Measurements from ENCODE around the gene BICC1.

BICC1 gene

DNA sequence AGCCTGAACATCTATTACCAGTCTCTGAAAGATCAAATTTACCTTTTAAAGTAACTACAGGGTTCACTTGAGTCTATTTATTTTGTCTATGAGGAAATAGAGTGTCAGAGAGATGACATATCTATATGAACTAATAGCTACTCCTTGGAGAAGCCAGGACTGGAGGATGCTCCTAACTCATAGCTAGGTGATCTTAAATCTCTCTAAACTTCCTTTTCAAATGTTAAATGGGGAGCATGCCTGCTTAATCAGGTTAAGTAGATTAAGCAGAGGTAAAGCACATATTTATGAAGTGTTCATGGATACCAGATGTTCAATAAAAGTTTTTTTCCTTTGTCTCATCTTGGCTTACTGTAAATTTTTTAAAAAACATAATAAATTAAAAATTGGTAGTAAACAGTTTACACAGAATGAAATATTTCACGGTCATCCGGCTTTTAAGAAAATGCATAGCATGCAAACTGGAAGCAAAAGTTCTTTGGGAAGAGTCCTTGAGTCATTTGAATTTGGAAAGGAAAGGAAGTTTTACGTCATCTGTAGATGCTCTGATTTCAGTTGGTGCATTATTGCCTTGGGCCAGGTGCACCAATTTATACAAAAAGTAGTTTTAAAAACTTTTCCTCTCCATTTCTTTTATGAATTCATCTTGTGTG, 155.1 kb downstream of the BICC1 start:
- no peak for DNase-seq
- in situ Hi-C loops (cut with MboI; ENCODE audit: low pct_unique_long_range_greater_than_20kb, low sequenced_read_pairs) = no loop called here

DNA sequence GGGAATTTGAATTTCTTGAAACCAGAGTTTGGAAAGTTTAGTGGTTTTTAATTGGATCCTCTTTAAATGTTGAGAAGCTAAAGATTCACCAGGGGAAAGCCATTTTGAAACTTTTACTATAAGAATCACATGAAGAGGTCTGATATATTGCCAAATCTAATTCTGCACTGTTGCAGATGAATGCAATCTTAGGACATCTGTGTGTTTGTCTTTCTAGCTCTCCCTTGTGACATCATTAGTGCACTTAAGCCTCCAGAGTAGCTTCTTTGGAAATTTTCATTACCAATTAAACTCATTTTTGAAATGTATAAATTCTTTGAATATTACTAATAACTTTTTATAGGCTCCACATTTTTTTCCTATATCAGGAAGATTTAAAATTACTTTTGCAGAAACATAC, 160.2 kb downstream of the BICC1 start:
- in situ Hi-C loops (cut with MboI; ENCODE audit: low pct_unique_long_range_greater_than_20kb, low sequenced_read_pairs) = no loop called here
- DNase-seq = no peak

DNA sequence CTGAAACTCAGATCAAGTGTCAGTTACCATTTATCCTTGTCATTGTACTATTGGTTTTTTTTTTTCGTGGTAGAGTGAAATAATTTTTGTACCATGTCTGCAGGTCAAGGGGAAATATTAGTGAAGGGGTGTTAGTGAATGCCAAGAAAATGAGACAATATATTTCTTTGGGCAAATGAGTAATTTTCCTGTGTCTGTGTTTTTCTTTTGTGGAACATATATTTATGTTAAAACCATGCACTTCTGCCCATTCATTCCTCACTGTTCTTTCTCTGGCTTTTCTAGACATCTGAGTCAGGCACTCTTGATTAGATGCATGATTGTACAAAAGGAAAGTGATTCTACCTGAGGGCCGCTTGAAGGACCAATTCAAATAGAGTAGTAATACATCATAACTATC, 161.6 kb downstream of the BICC1 start:
- no peak for DNase-seq
- in situ Hi-C loops (cut with MboI; ENCODE audit: low pct_unique_long_range_greater_than_20kb, low sequenced_read_pairs) = no loop called here

DNA sequence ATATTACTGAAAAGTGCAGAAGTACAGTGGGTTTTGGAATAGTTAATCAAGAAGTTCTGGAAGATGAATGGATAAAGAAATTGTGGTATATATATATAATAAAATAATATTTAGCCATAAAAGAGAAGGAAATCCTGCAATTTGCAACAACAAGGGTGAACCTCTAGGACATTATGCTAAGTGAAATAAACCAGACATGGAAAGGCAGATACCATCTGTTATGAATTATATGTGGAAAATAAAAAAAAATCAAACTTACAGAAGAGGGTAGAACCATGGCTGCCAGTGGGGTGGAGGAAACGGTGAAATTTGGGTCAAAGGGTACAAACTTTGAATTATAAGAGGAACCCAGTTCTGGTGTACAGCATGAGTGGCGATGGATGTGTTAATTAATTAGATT, 162.6 kb downstream of the BICC1 start:
- in situ Hi-C loops (cut with MboI; ENCODE audit: low pct_unique_long_range_greater_than_20kb, low sequenced_read_pairs) = no loop called here
- no peak for DNase-seq

DNA sequence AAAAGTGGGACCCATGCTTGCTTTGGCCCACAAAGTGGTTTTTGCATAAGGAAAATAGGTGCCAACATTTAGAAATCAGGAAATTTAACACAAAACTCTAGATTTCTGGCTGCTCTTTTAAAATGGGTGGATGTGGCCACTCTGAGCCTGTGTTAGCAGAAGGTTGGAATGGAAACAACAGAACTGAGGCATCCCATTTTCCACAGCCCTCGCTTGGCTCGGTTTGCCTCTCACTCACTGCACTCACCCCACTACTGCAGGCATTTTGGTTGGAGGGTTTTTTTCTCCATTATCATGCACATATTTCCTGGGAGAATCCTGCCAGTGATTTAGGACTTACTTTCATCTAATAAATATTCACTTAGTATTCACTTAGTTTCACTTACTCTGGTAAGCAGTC, 178.9 kb downstream of the BICC1 start:
- in situ Hi-C loops (cut with MboI; ENCODE audit: low pct_unique_long_range_greater_than_20kb, low sequenced_read_pairs) = no loop called here

DNA sequence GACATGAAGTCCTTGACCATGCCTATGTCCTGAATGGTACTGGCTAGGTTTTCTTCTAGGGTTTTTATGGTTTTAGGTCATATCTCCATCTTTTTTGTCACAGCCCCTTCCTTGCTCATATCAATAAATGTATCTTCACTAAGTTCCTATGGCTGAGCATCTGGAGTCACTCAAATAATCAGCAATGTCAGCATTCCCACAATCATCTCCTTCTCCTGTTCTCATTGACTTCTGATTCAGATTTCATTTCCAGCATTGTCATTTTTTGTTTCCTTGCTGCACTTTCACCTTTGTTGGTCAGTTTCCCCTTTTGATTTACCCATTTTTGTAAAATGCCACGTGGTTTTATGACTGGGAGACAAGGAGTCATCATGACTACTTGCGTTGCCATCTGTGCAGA, 181.2 kb downstream of the BICC1 start:
- DNase-seq = no peak
- in situ Hi-C loops (cut with MboI; ENCODE audit: low pct_unique_long_range_greater_than_20kb, low sequenced_read_pairs) = no loop called here

More for the DNA sequence above, 178.9 kb downstream of the BICC1 start:
- no peak for DNase-seq

DNA sequence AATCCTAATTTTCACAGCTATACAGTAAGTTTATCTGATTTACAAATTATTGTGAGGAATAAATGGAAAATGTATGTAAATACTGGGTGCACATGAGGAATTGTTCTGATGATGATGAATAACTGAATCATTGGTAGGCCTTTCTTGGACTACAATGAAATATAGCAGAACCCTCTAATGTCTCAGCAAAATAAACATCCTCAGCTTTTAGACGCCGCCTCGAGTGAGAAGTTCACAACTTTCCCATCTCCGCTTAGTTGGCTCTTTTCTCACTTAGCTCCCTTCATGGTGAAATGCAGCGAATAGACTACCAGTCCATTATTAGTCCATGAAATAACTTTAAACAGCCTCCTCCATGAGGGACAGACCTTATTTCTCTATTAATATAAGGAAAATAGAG, 182.3 kb downstream of the BICC1 start:
- DNase-seq = no peak
- in situ Hi-C loops (cut with MboI; ENCODE audit: low pct_unique_long_range_greater_than_20kb, low sequenced_read_pairs) = no loop called here

DNA sequence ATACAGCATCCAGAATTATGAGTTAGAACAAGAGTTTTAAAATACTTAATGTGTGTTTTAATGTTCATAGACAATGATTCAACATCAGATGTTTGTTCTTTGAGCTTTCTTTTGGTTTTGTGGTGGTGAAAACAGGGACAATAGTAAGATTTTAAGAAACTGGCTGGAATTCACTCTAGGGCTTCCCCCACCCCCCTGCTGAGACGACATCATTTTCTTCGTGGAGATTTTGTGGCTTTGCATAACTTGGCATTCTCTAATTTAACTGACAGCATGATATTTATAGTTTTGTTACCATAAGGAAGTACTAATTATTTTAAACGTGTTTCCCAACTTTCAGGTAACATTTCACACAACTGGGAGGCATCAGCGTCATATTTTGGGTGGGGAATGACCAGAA, 184.1 kb downstream of the BICC1 start:
- no peak for DNase-seq
- in situ Hi-C loops (cut with MboI; ENCODE audit: low pct_unique_long_range_greater_than_20kb, low sequenced_read_pairs) = no loop called here

DNA sequence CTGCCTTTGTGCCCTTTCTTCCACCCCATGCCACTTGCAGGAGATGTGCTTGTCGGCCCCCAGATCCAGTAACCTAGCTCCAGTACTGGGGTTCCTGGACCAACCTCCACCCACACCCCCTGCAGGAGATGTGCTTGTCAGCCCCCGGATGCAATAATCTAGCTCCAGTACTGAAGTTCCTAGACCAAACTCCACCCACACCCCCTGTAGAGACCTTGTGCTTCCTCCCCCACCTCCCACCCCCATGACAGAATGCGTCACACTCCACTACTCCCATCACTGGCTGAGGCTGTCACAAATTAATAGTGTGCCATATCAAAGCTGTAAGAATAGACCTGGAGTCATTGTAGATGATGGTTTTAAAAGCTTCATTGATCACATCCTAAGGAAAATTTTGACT, 185.0 kb downstream of the BICC1 start:
- in situ Hi-C loops (cut with MboI; ENCODE audit: low pct_unique_long_range_greater_than_20kb, low sequenced_read_pairs) = no loop called here
- DNase-seq = no peak

DNA sequence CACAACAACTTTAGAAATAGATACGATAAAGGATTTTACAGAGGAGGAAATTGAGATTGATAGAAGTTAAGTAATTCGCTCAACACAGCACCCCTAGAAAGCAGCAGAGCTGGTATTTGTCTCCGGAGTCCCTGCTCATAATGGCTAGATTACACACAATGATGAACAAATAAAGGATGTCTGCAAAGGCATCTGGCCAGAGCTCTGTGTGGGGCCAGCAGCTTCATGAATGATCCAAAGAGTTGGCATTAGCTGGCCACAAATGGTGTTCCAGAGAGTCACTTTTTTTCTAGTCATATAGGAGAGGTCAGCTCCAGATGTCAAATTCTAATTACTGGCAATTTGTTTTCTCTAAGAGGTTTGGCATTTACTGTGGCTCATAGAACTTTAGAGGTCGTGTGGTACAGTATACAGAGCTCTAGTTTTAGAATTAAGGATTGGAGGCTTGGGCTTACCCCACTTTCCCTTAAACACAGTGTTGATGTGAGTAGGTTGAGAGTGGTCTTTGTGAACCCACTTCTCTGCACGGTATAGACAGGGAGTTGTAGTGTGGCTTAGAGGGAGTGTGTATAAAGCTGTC, 186.2 kb downstream of the BICC1 start:
- DNase-seq = no peak
- in situ Hi-C loops (cut with MboI; ENCODE audit: low pct_unique_long_range_greater_than_20kb, low sequenced_read_pairs) = no loop called here

DNA sequence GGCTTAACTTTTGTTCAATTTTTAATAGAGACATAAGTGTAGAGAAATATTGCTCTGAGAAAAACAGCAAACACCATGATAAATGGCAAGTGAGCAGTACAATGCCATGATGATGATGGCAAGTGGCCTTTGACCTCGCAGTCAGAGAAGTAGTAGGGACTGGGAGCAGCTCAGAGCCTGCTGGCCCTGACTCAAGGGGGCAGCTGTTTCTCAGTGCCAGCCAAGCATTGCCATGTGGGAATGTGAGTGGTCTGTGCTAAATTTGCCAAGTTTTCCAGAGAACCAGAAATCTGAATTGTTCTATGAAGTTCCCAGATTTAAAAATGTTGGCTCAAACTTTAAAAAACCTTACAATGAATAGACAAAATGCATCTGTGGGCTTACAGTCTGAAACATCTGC, 187.9 kb downstream of the BICC1 start:
- in situ Hi-C loops (cut with MboI; ENCODE audit: low pct_unique_long_range_greater_than_20kb, low sequenced_read_pairs) = no loop called here
- no peak for DNase-seq

DNA sequence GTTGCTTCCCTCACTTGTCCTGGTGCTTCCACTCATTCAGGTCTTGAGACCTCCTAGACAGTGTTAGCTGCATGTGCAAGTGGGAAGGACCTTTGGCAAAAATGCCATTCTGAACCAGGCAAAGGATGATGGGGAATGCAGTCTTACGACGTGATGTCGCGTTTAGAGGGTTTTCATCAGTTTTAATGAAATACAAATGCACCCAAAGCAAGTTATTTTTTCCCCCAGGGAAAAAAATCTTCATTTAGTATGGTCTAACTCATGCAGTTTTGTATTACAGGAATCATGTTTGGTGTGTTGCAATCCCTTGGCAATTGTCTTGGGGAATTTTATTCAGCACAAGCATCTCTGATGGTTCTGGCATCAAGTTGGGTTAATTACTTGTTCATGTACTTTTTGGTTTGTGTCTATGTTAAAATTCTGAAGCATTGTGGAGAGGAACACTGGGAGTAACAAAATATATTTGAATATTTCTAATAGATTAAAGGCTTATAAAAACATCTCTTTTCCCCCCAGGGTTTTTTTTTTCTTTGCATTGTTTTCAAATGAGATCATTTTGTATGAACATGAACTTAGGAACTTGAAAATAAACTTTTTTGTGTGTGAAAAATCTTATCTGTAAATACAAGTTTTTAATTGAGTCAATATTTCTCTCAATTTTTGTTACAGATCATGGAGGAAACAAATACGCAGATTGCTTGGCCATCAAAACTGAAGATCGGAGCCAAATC, 188.9 kb downstream of the BICC1 start:
- no peak for DNase-seq
- in situ Hi-C loops (cut with MboI; ENCODE audit: low pct_unique_long_range_greater_than_20kb, low sequenced_read_pairs) = no loop called here

DNA sequence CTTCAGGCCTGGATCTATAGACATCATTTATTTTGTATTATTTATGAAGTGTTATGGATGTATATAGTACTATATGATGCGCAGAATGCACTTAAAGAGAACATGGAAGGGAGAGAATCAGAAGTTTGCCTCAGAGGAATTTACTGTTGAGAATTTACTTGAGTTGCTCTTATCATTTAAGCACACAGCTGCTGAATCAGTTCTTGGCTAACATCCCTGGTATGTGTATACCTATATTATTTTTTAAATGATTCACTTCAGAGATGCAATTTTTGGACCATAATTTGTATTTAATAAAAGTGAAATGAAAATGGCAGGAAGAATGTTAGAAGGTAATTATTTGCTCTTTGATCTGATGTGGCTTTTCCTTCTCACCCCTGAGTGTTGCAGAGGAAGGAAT, 191.6 kb downstream of the BICC1 start:
- in situ Hi-C loops (cut with MboI; ENCODE audit: low pct_unique_long_range_greater_than_20kb, low sequenced_read_pairs) = no loop called here
- DNase-seq = no peak

DNA sequence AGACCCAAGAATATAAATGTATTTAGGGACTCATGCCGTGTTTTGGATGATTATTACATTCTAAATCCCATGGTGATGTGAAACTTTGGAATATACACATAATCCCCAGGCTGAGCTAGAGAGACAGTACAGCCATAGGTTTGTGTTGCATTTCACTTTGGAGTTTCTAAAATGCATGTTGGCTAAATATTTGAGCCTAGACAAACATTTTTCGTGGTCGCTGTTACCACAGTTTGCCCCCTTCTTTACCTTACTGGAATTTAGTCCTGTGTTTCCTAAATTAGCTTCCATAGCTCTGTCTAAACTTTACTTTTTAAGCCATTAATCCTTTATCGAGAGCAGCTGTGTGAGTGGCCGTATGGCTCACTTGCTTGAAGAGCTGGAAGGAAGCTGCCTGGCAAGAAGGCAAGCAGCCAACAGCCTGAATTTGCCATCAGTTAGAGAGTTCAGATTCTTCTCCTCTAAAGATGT, 192.0 kb downstream of the BICC1 start:
- in situ Hi-C loops (cut with MboI; ENCODE audit: low pct_unique_long_range_greater_than_20kb, low sequenced_read_pairs) = no loop called here
- DNase-seq = no peak

DNA sequence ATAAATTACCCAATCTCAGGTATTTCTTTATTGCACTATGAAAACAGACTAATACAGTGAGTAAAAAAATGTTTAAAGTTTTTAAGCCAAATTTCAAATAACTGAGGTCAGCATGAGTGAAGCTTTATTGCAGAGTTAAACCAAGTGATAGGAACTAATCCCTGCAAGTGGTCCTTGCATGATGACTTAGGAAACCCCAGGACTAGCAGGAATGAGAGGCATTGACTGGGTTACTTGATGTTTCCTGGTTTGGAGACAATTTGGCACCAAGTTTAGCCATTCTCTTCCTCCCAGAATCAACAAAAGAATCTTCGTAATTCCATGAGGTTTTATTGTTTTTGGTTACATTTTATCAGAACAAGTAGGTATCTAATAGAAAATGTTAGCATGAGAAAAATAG, 194.2 kb downstream of the BICC1 start:
- in situ Hi-C loops (cut with MboI; ENCODE audit: low pct_unique_long_range_greater_than_20kb, low sequenced_read_pairs) = no loop called here
- DNase-seq = no peak

DNA sequence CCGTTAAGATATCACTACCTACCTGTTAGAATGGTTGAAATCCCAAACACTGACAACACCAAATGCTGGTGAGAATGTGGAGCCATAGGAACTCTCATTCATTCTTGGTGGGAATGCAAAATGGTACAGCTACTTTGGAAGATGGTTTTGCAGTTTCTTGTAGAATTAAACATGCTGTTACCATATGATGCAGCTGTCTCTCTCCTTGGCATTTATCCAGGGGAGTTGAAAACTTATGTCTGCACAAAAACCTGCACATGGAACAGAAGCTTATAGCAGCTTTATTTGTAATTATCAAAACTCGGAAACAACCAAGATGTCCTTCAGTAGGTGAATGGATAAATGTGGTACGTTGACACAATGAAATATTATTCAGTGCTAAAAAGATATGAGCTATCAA, 199.5 kb downstream of the BICC1 start:
- in situ Hi-C loops (cut with MboI; ENCODE audit: low pct_unique_long_range_greater_than_20kb, low sequenced_read_pairs) = no loop called here
- no peak for DNase-seq

DNA sequence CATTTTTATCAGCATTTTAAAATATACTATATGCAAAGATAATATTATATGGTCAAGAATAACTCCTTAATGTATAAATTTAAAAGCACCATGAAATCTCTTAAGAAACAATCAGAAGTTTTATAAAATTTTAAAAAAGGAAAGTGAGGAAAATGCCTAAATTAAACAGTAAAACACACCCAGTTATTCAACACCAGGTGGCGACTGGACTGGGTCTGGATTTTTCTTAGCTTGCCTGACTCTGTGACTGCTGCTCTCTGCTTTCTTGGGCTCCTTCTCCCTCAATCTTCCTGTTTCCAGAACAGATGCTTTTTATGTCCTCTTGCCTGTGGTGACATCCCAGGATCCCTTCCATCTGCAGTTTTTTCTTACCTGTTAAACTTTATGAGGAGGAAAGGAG, 200.3 kb downstream of the BICC1 start:
- no peak for DNase-seq
- in situ Hi-C loops (cut with MboI; ENCODE audit: low pct_unique_long_range_greater_than_20kb, low sequenced_read_pairs) = no loop called here

DNA sequence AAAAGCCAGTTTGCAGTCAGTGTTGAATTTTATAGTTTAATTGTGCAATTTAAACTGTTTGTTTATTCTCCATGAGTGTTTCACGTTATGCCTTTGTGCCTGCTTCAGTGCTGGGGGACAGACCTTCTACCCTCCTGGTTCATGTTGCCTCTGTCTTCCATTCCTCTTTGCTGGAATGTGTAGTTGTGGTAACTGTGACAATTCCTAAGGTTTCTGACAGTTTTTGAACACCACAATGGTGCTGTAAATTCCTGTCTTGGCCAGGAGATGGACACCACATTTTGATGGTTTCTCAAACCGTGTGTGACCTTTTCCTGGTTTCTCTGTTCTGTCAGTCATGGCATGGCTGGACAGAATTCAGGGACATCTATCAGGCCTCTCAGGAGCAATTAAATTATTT, 201.7 kb downstream of the BICC1 start:
- in situ Hi-C loops (cut with MboI; ENCODE audit: low pct_unique_long_range_greater_than_20kb, low sequenced_read_pairs) = no loop called here

DNA sequence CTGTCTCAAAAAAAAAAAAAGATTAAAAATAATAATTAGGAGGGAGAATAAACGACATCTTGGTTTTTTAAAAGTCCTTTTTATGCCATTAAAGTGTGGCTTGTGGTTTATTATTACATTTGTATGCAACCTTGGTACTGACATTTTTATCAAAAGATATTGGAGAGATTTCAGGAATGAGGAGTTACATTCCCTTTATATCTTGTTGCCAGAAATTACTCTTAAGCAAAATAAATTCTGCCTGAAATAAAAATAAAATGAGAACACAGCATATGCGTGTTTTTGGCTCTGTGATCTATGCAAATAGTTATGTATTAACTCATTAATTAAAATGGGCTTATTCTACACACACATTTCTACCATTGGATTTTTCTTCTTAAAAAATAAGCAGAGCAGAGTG, 202.4 kb downstream of the BICC1 start:
- in situ Hi-C loops (cut with MboI; ENCODE audit: low pct_unique_long_range_greater_than_20kb, low sequenced_read_pairs) = no loop called here
- DNase-seq = no peak

More for the DNA sequence above, 201.7 kb downstream of the BICC1 start:
- DNase-seq = no peak

DNA sequence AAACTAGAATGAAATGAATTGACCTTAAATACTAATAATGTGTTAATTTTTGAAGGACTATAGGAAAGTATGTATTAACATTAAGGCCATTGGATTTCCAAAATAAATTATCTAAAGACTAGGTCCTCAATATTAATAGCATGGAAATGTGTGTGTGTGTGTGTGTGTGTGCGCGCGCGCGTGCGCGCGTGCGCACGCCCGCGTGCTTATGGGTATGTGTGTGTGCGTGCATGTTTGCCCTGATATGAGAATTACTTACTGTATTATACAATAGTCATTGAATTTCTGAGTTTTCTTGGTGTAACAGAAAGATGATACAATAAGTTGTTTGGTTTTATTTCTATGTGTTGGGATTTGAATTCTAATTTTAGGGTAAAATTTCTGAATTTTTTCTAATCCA, 205.9 kb downstream of the BICC1 start:
- in situ Hi-C loops (cut with MboI; ENCODE audit: low pct_unique_long_range_greater_than_20kb, low sequenced_read_pairs) = no loop called here

More for the DNA sequence above, 205.9 kb downstream of the BICC1 start:
- no peak for DNase-seq
